ENCODE results near the gene COBL. TPM values are rescaled to one million over a fixed set of nuclear protein-coding genes. Genes with fewer than 3 reads are reported as not detected.

COBL gene
- total RNA-seq, 1 donor from 2014 or later, result 25.7 TPM

GRCh38 chr7:51019191-51019844, 297.3 kb downstream of the COBL start:
- no peaks in the 10 kb centered on the region for H3K9me3 Mint-ChIP-seq
- no peak for DNase-seq (ENCODE audit: extremely low spot score, unreplicated experiment)
- no peak for TF ChIP-seq CTCF (conservative IDR thresholded peaks at IDR 0.05)
- no peak overlapping the region for H3K4me3 Mint-ChIP-seq
- H3K27me3 Mint-ChIP-seq, result no peaks in the 10 kb centered on the region
- H3K27ac Mint-ChIP-seq, result no peak overlapping the region
- H3K4me1 Mint-ChIP-seq (ENCODE audit: unreplicated experiment), result no peaks in the 10 kb centered on the region
- H3K36me3 Mint-ChIP-seq, result peaks cover 3% of the 10 kb centered on the region

- H3K27ac Mint-ChIP-seq, result no peak overlapping the region
- no peaks in the 10 kb centered on the region for H3K4me1 Mint-ChIP-seq (ENCODE audit: unreplicated experiment)
- no peaks in the 10 kb centered on the region for H3K9me3 Mint-ChIP-seq
- peaks cover 3% of the 10 kb centered on the region for H3K36me3 Mint-ChIP-seq
- DNase-seq (ENCODE audit: extremely low spot score, unreplicated experiment), result no peak
- no peak overlapping the region for H3K4me3 Mint-ChIP-seq
- peaks cover 3% of the 10 kb centered on the region for H3K27me3 Mint-ChIP-seq
- TF ChIP-seq CTCF (conservative IDR thresholded peaks at IDR 0.05), result no peak
These were observed 298.8 kb downstream of the COBL start for GRCh38 chr7:51017576-51018535.

- no peak for TF ChIP-seq CTCF (conservative IDR thresholded peaks at IDR 0.05)
- no peak overlapping the region for H3K27ac Mint-ChIP-seq
- H3K4me3 Mint-ChIP-seq, result no peak overlapping the region
- H3K36me3 Mint-ChIP-seq, result peaks cover 3% of the 10 kb centered on the region
- no peaks in the 10 kb centered on the region for H3K9me3 Mint-ChIP-seq
- peaks cover 3% of the 10 kb centered on the region for H3K27me3 Mint-ChIP-seq
- H3K4me1 Mint-ChIP-seq (ENCODE audit: unreplicated experiment), result no peaks in the 10 kb centered on the region
- no peak for DNase-seq (ENCODE audit: extremely low spot score, unreplicated experiment)
These were observed 300.1 kb downstream of the COBL start for GRCh38 chr7:51016546-51016945.

- H3K4me1 Mint-ChIP-seq (ENCODE audit: unreplicated experiment), result no peaks in the 10 kb centered on the region
- H3K9me3 Mint-ChIP-seq, result no peaks in the 10 kb centered on the region
- H3K36me3 Mint-ChIP-seq, result peaks cover 3% of the 10 kb centered on the region
- no peak for DNase-seq (ENCODE audit: extremely low spot score, unreplicated experiment)
- no peak for TF ChIP-seq CTCF (conservative IDR thresholded peaks at IDR 0.05)
- peaks cover 3% of the 10 kb centered on the region for H3K27me3 Mint-ChIP-seq
- H3K27ac Mint-ChIP-seq, result no peak overlapping the region
- H3K4me3 Mint-ChIP-seq, result no peak overlapping the region
These were observed 301.0 kb downstream of the COBL start for GRCh38 chr7:51015581-51015980.

- Mint-ChIP-seq H3K9me3 (no peaks in the 10 kb centered on the region), H3K36me3 (peaks cover 3% of the 10 kb centered on the region), H3K4me1 (ENCODE audit: unreplicated experiment) (no peaks in the 10 kb centered on the region), H3K4me3 (no peak overlapping the region), H3K27me3 (peaks cover 3% of the 10 kb centered on the region), H3K27ac (peak overlapping the region; percentile 18)
- no peak for DNase-seq (ENCODE audit: extremely low spot score, unreplicated experiment)
- TF ChIP-seq CTCF (conservative IDR thresholded peaks at IDR 0.05), result no peak
These were observed 301.8 kb downstream of the COBL start for GRCh38 chr7:51014811-51015210.

Data from type B pancreatic cell (in vitro differentiated cells).